Panc1 (cell line): ENCODE measurements around the gene SYNPO2L. TPM values are rescaled to one million over a fixed set of nuclear protein-coding genes. Genes with fewer than 3 reads are reported as not detected.

Experiments
- ATAC-seq: fragments of 200-7000 bp; cut with Tn5 transposase; 2 replicates; pipeline ENCODE4 v1.9.1; 2020; ENCODE audit warnings: mild to moderate bottlenecking, moderate library complexity
- BruUV-seq: library from RNA; stranded (reverse); fragments of 400-500 nt; replicated peaks from 2 replicates; lab custom pipeline; 2021; lab: Mats Ljungman, UMichigan
- CTCF ChIA-PET: fragments of 300-600 bp; sonication (Branson Sonifier 250); formaldehyde crosslinking; loops from one replicate; lab custom pipeline; 2022; ENCODE audit warnings: antibody characterized with exemption; lab: Charles Lee
- POLR2A ChIA-PET: fragments of 300-600 bp; sonication (Branson Sonifier 250); formaldehyde crosslinking; loops from one replicate; lab custom pipeline; 2022; ENCODE audit warnings: antibody characterized with exemption; lab: Charles Lee
- DNase-seq: peaks from one replicate; pipeline ENCODE4 v3.0.0-alpha.2; 2010; ENCODE audit warnings: low read depth, low spot score
- H3K27ac ChIP-seq: 2 replicates; pipeline ENCODE4 v1.5.1; 2011; ENCODE audit warnings: mild to moderate bottlenecking, low read length, inconsistent platforms
- H3K27me3 ChIP-seq: fragments of 200-500 bp; sonication (Bioruptor generic); 2 replicates; pipeline ENCODE4 v1.6.0; 2014; ENCODE audit warnings: low read length, inconsistent platforms; ENCODE audit not compliant: control insufficient read depth, insufficient read depth
- H3K36me3 ChIP-seq: fragments of 200-500 bp; sonication (Bioruptor generic); 2 replicates; pipeline ENCODE4 v1.5.1; 2014; ENCODE audit warnings: inconsistent platforms, mild to moderate bottlenecking, low read length, moderate library complexity; ENCODE audit not compliant: control insufficient read depth, insufficient read depth
- H3K4me1 ChIP-seq: 2 replicates; pipeline ENCODE4 v1.5.1; 2011; ENCODE audit warnings: inconsistent platforms, mild to moderate bottlenecking, low read length, moderate library complexity; ENCODE audit not compliant: control insufficient read depth, insufficient read depth
- H3K4me3 ChIP-seq, 2 experiments: 2 replicates each; pipeline ENCODE4 v1.5.1; 2011 to 2012; ENCODE audit warnings: low read depth in 2 of 2, low read length in 2 of 2, mild to moderate bottlenecking in 2 of 2, inconsistent platforms in 1 of 2, moderate library complexity in 1 of 2
- H3K9me3 ChIP-seq: fragments of 200-500 bp; sonication (Bioruptor generic); 2 replicates; pipeline ENCODE4 v1.5.1; 2014; ENCODE audit warnings: low read depth, mild to moderate bottlenecking, inconsistent platforms, low read length, moderate library complexity; ENCODE audit not compliant: control insufficient read depth, insufficient read depth
- CTCF ChIP-seq: fragments of 450-650 bp; IDR thresholded peaks from 2 replicates; pipeline ENCODE4 v1.5.1; 2017; ENCODE audit warnings: mild to moderate bottlenecking
- POLR2AphosphoS5 ChIP-seq: IDR thresholded peaks from 2 replicates; pipeline ENCODE4 v1.6.1; 2012; ENCODE audit warnings: mild to moderate bottlenecking, low read depth, low read length, moderate library complexity
- REST ChIP-seq, 2 experiments: IDR thresholded peaks; 2 replicates each; pipeline ENCODE4 v1.6.1; 2011 to 2012; ENCODE audit warnings: low read depth in 2 of 2, control low read depth in 1 of 2, low read length in 1 of 2, mild to moderate bottlenecking in 1 of 2, moderate library complexity in 1 of 2; ENCODE audit not compliant: insufficient read depth in 1 of 2
- SIN3A ChIP-seq: IDR thresholded peaks from 2 replicates; pipeline ENCODE4 v1.6.1; 2012; ENCODE audit warnings: low read depth, mild to moderate bottlenecking, low read length, moderate library complexity, borderline replicate concordance; ENCODE audit not compliant: insufficient read depth
- TCF7L2 ChIP-seq: IDR thresholded peaks from 2 replicates; pipeline ENCODE4 v1.6.1; 2011; ENCODE audit warnings: mild to moderate bottlenecking, low read depth, low read length, inconsistent platforms
- in situ Hi-C: cut with HindIII; loops from 2 replicates; pipeline ENCODE4 v1.10.0; 2016; ENCODE audit warnings: low sequenced_read_pairs, low pct_unique_long_range_greater_than_20kb
- intact Hi-C: fragments of 100-400 bp; cut with micrococcal nuclease; formaldehyde crosslinking; loops from one replicate; pipeline ENCODE4 v1.10.0; 2022; ENCODE audit not compliant: unreplicated experiment
- total RNA-seq: library from RNA; stranded (reverse); gene quantifications from one replicate; pipeline ENCODE4 v1.2.1, GENCODE V29; 2021; ENCODE audit not compliant: unreplicated experiment

The SYNPO2L gene
- total RNA-seq, 1 experiment from 2014 or later, result not detected

DNA sequence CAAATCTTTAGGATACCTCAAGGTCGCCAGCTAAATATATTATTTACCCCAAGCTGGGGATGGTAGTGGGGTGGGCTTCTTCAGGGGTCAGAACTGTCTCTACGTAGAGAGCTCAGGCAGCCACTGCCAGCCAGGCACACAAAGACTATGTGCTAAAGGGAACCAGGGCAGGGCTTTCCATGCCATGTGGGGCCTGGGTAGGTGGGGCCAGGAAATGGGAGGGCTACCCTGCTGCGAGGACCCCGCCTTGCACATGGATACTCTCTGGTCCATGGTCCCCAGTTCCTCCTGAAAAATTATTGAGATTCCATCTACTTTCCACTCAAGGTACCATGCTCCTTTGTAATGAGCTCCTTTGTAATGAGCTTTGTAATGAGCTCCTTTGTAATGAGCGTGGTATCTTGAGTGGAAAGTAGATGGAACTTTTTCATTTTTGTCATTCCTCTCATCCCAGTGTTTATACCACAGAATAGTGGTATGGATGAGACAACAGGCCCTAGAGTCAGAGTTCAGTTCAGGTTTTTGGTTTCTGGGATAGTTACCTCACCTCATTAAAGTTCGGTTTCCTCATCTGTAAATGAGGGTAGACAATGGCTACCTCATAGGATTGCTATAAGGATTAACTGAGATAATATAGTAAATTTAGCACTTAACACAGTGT, 5.8 kb downstream of the SYNPO2L start:
- ATAC-seq (no peak), DNase-seq (no peak)
- ChIA-PET POLR2A (no interaction called here), CTCF (interaction anchor here (1.1 kb wide), 1 partner anchor 82 kb away, joined by 3 read pairs; no protein-coding TSS in a partner anchor)
- in situ Hi-C loops (no loop called here), intact Hi-C loops (loop anchor here (10.0 kb wide), 1 partner anchor 385 kb away; no protein-coding TSS in a partner anchor)
- Histone ChIP-seq H3K4me3 (no peak overlapping the region), H3K4me1 (no peaks in the 10 kb centered on the region), H3K27ac (no peak overlapping the region), H3K36me3 (no peaks in the 10 kb centered on the region), H3K27me3 (no peaks in the 10 kb centered on the region), H3K9me3 (no peaks in the 10 kb centered on the region)
- TF ChIP-seq CTCF (no peak), SIN3A (no peak), TCF7L2 (no peak), REST (IDR thresholded peaks at IDR 0.05; ENCODE audit: insufficient read depth in 1 of 2, low read depth in 2 of 2, low read length in 1 of 2) (no peak), POLR2AphosphoS5 (no peak)
- no TSS peak for BruUV-seq

DNA sequence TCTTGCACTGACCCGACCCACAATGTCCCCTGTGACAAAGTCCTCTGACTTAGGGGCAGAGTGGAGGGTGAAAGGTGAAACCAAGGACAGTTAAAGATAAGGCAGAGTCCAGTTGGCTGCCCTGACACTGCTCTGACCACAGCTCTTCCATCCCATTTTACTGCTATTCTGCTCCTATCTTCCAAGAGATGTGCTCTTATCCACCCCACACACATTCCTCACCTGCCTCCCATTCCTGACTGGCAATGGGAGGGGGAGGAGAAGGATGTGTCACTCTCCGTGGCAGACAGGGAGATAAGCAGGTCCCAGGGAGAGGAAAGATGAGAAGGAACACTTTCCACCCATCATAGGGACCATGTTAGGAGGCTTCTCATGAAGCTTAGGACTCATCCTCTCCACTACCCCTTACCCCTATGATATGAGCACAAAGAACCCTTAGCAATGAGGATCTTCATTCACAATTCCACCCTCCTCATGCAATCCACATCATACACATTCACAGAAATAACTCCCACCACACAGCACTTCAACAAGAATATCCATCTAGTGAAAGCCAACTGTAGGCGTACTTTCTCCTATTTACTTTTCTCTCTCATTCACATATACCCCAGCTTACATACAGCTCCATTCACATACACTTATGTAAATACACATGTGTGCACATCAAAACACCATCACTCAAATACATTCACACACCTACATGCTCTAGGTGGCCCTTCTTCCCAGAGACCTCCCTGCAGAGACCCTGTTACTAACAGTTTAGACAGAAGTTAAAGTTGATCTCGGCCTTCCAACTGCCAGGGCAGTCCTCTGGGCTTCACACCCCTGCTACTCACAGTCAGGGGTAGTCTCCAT, 6.6 kb downstream of the SYNPO2L start:
- Histone ChIP-seq H3K4me1 (no peaks in the 10 kb centered on the region), H3K27ac (no peak overlapping the region), H3K4me3 (no peak overlapping the region), H3K36me3 (no peaks in the 10 kb centered on the region), H3K9me3 (no peaks in the 10 kb centered on the region), H3K27me3 (no peaks in the 10 kb centered on the region)
- ChIA-PET CTCF (interaction anchor here (1.1 kb wide), 1 partner anchor 81 kb away, joined by 3 read pairs; no protein-coding TSS in a partner anchor), POLR2A (no interaction called here)
- ATAC-seq (no peak), DNase-seq (no peak)
- intact Hi-C loops (loop anchor here (10.0 kb wide), 1 partner anchor 384 kb away; no protein-coding TSS in a partner anchor), in situ Hi-C loops (no loop called here)
- TF ChIP-seq CTCF (no peak), REST (IDR thresholded peaks at IDR 0.05; ENCODE audit: insufficient read depth in 1 of 2, low read depth in 2 of 2, low read length in 1 of 2) (no peak), TCF7L2 (no peak), POLR2AphosphoS5 (no peak), SIN3A (no peak)
- BruUV-seq, result no TSS peak
